Measurements from ENCODE around the gene STX12.
"Not testable (repeated sequence)": the region's sequence is repeated elsewhere in the genome, so short reads cannot be mapped to it uniquely, and the experiment has no call there.

Gene STX12

GRCh38 chr1:27787895-27788294 is 14.9 kb downstream of the STX12 start:
- DNase-seq, result no peak
- TF ChIP-seq POLR2A (IDR thresholded peaks at IDR 0.05; ENCODE audit: low read length) (no peak), GATA1 (IDR thresholded peaks at IDR 0.05; ENCODE audit: low read depth, low read length) (no peak)

- DNase-seq, result peak; percentile 16 to 32
- TF ChIP-seq GATA1 (IDR thresholded peaks at IDR 0.05; ENCODE audit: low read depth, low read length) (no peak), POLR2A (IDR thresholded peaks at IDR 0.05; ENCODE audit: low read length) (no peak)
Measured at GRCh38 chr1:27789540-27790041, 16.6 kb downstream of the STX12 start.

GRCh38 chr1:27790270-27790669 is 17.3 kb downstream of the STX12 start:
- DNase-seq, result not testable (repeated sequence)

GRCh38 chr1:27795601-27796000 is 22.6 kb downstream of the STX12 start:
- DNase-seq, result no peak
- TF ChIP-seq POLR2A (IDR thresholded peaks at IDR 0.05; ENCODE audit: low read length) (no peak), GATA1 (IDR thresholded peaks at IDR 0.05; ENCODE audit: low read depth, low read length) (no peak)

GRCh38 chr1:27804791-27805190 is 31.8 kb downstream of the STX12 start:
- no peak for DNase-seq

GRCh38 chr1:27806758-27807157 is 33.7 kb downstream of the STX12 start:
- TF ChIP-seq GATA1 (IDR thresholded peaks at IDR 0.05; ENCODE audit: low read depth, low read length), result no peak
- no peak for TF ChIP-seq POLR2A (IDR thresholded peaks at IDR 0.05; ENCODE audit: low read length)

More at GRCh38 chr1:27804791-27805190, 31.8 kb downstream of the STX12 start:
- TF ChIP-seq POLR2A (IDR thresholded peaks at IDR 0.05; ENCODE audit: low read length) (no peak), GATA1 (IDR thresholded peaks at IDR 0.05; ENCODE audit: low read depth, low read length) (no peak)

GRCh38 chr1:27807385-27807784 is 34.4 kb downstream of the STX12 start:
- DNase-seq, result no peak
- TF ChIP-seq POLR2A (IDR thresholded peaks at IDR 0.05; ENCODE audit: low read length) (no peak), GATA1 (IDR thresholded peaks at IDR 0.05; ENCODE audit: low read depth, low read length) (no peak)

More at GRCh38 chr1:27806758-27807157, 33.7 kb downstream of the STX12 start:
- no peak for DNase-seq

GRCh38 chr1:27808131-27808530 is 35.1 kb downstream of the STX12 start:
- DNase-seq, result not testable (repeated sequence)

- TF ChIP-seq POLR2A (IDR thresholded peaks at IDR 0.05; ENCODE audit: low read length) (no peak), GATA1 (IDR thresholded peaks at IDR 0.05; ENCODE audit: low read depth, low read length) (no peak)
- no peak for DNase-seq
Measured at GRCh38 chr1:27809883-27810282, 36.9 kb downstream of the STX12 start.

GRCh38 chr1:27811741-27812500 is 38.9 kb downstream of the STX12 start:
- no peak for DNase-seq
- TF ChIP-seq GATA1 (IDR thresholded peaks at IDR 0.05; ENCODE audit: low read depth, low read length) (no peak), POLR2A (IDR thresholded peaks at IDR 0.05; ENCODE audit: low read length) (no peak)

- no peak for DNase-seq
- no peak for TF ChIP-seq POLR2A (IDR thresholded peaks at IDR 0.05; ENCODE audit: low read length)
- no peak for TF ChIP-seq GATA1 (IDR thresholded peaks at IDR 0.05; ENCODE audit: low read depth, low read length)
Measured at GRCh38 chr1:27816921-27817630, 44.1 kb downstream of the STX12 start.

- DNase-seq, result no peak
- TF ChIP-seq GATA1 (IDR thresholded peaks at IDR 0.05; ENCODE audit: low read depth, low read length) (no peak), POLR2A (IDR thresholded peaks at IDR 0.05; ENCODE audit: low read length) (no peak)
Measured at GRCh38 chr1:27821761-27822315, 48.8 kb downstream of the STX12 start.

- DNase-seq, result no peak
Measured at GRCh38 chr1:27823784-27824183, 50.8 kb downstream of the STX12 start.

GRCh38 chr1:27824411-27824810 is 51.4 kb downstream of the STX12 start:
- no peak for DNase-seq
- TF ChIP-seq GATA1 (IDR thresholded peaks at IDR 0.05; ENCODE audit: low read depth, low read length) (no peak), POLR2A (IDR thresholded peaks at IDR 0.05; ENCODE audit: low read length) (no peak)

More at GRCh38 chr1:27823784-27824183, 50.8 kb downstream of the STX12 start:
- TF ChIP-seq POLR2A (IDR thresholded peaks at IDR 0.05; ENCODE audit: low read length) (no peak), GATA1 (IDR thresholded peaks at IDR 0.05; ENCODE audit: low read depth, low read length) (no peak)

GRCh38 chr1:27829339-27829960 is 56.4 kb downstream of the STX12 start:
- DNase-seq, result not testable (repeated sequence)
